Body of pancreas (tissue), 4 donors: ENCODE measurements around the gene STX2. TPM values are rescaled to one million over a fixed set of nuclear protein-coding genes. Genes with fewer than 3 reads are reported as not detected.

ENCODE experiments used
- ATAC-seq: fragments of 150-250 bp; one replicate; pipeline ENCODE4 v1.9.1; 2016
- DNase-seq, 4 donors: peaks; one replicate each; pipeline ENCODE4 v3.0.0-alpha.2; 2019
- H3K27ac ChIP-seq, 4 donors: fragments of 200-600 bp; sonication (generic); 1 replicate in 3 of 4; 2 replicates in 1 of 4; pipeline versions ENCODE4 v1.5.1 to v1.6.1; 2016 to 2019; ENCODE audit warnings: mild to moderate bottlenecking in 1 of 4, mixed read lengths in 1 of 4, moderate library complexity in 1 of 4
- H3K27me3 ChIP-seq, 2 donors: fragments of 200-600 bp; sonication (generic); one replicate each; pipeline ENCODE4 v1.6.0; 2016; ENCODE audit warnings: mild to moderate bottlenecking in 1 of 2
- H3K36me3 ChIP-seq, 2 donors: fragments of 200-600 bp; sonication (generic); replicated peaks in 1 of 2; 2 replicates each; pipeline ENCODE4 v1.5.1; 2016; ENCODE audit warnings: low read depth in 2 of 2; ENCODE audit not compliant: insufficient read depth in 1 of 2
- H3K4me1 ChIP-seq: fragments of 200-600 bp; sonication (generic); one replicate; pipeline ENCODE4 v1.6.0; 2016
- H3K4me3 ChIP-seq, 2 donors: fragments of 200-600 bp; sonication (generic); 1 replicate in 1 of 2; 2 replicates in 1 of 2; pipeline ENCODE4 v1.5.1; 2016 to 2019
- H3K9me3 ChIP-seq, 3 donors: fragments of 200-600 bp; sonication (generic); 1 replicate in 2 of 3; 2 replicates in 1 of 3; pipeline ENCODE4 v1.5.1; 2016
- CTCF ChIP-seq, 7 experiments: fragments of 450-650 bp in 4 of 7; fragments of 200-600 bp in 3 of 7; sonication (generic) in 3 of 7; IDR thresholded peaks; one replicate each; pipeline ENCODE4 v1.5.1; 2016 to 2019; ENCODE audit warnings: antibody characterized with exemption in 7 of 7
- POLR2A ChIP-seq, 3 donors: fragments of 450-650 bp; IDR thresholded peaks; one replicate each; pipeline ENCODE4 v1.6.1; 2016; ENCODE audit warnings: antibody characterized with exemption in 3 of 3, mild to moderate bottlenecking in 2 of 3
- WGBS, 2 donors: methylation state at CpG; one replicate each; pipeline ENCODE4 v1.1.5; 2017; 5-methylcytosine and 5-hydroxymethylcytosine counted together
- intact Hi-C: fragments of 100-400 bp; cut with DNase I; formaldehyde crosslinking; loops from one replicate; pipeline ENCODE4 v1.15.1; 2023
- total RNA-seq, 2 donors: library from RNA; depleted of rRNA; stranded (reverse); fragments of >200 nt; gene quantifications; one replicate each; pipeline ENCODE4 v1.1.0, GENCODE V29; 2016

STX2 gene
- total RNA-seq, 2 donors from 2014 or later = 17.1 to 18.8 TPM

GRCh38 chr12:130862161-130862560 lies 23.1 kb upstream of the STX2 start:
- intact Hi-C loops = no loop called here

GRCh38 chr12:130860311-130860710 lies 21.3 kb upstream of the STX2 start:
- WGBS, 2 donors = 83 to 87% methylated on average over 9 of the region's 9 CpGs
- Histone ChIP-seq H3K9me3 (no peaks in the 10 kb centered on the region), H3K4me3 (no peak overlapping the region), H3K27me3 (no peaks in the 10 kb centered on the region), H3K4me1 (no peaks in the 10 kb centered on the region), H3K36me3 (no peaks in the 10 kb centered on the region), H3K27ac (no peak overlapping the region)
- no peak for ATAC-seq
- DNase-seq = no peak
- intact Hi-C loops = no loop called here
- no peak for TF ChIP-seq POLR2A (IDR thresholded peaks at IDR 0.05)
- TF ChIP-seq CTCF (IDR thresholded peaks at IDR 0.05) = no peak

More at GRCh38 chr12:130862161-130862560, 23.1 kb upstream of the STX2 start:
- H3K4me1 ChIP-seq = no peaks in the 10 kb centered on the region
- H3K4me3 ChIP-seq = no peak overlapping the region
- no peaks in the 10 kb centered on the region for H3K9me3 ChIP-seq
- no peaks in the 10 kb centered on the region for H3K36me3 ChIP-seq
- H3K27me3 ChIP-seq = no peaks in the 10 kb centered on the region
- 81 to 94% methylated on average over 4 of the region's 4 CpGs for WGBS, 2 donors
- no peak overlapping the region for H3K27ac ChIP-seq
- TF ChIP-seq CTCF (IDR thresholded peaks at IDR 0.05) (no peak), POLR2A (IDR thresholded peaks at IDR 0.05) (no peak)
- ATAC-seq = no peak
- DNase-seq = no peak

- DNase-seq (no peak), ATAC-seq (no peak)
- H3K27ac ChIP-seq = no peak overlapping the region
- H3K36me3 ChIP-seq = no peaks in the 10 kb centered on the region
- TF ChIP-seq CTCF (IDR thresholded peaks at IDR 0.05) (no peak), POLR2A (IDR thresholded peaks at IDR 0.05) (no peak)
- no peak overlapping the region for H3K4me3 ChIP-seq
- intact Hi-C loops = no loop called here
- H3K4me1 ChIP-seq = no peaks in the 10 kb centered on the region
- 85 to 95% methylated on average over 6 of the region's 6 CpGs for WGBS, 2 donors
- no peaks in the 10 kb centered on the region for H3K9me3 ChIP-seq
- H3K27me3 ChIP-seq = no peaks in the 10 kb centered on the region
Observed at GRCh38 chr12:130859161-130859560, 20.1 kb upstream of the STX2 start.

DNA sequence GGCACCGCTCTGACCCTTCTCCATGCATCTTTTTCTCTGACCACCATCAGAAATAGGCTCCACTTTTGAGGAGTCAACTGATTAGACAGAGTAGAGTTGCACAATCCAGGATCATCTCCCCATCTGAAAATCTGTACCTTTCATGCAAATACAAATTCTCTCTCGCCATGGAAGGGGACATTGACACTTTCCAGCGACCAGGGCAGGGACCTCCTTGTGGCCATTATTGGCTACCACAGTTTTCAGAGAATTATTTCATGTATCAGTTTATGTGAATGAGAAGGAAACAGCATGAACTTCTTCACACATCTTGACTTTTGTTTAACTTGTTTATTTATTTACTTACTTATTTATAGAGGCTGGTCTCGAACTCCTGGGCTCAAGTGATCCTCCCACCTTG lies 19.0 kb upstream of the STX2 start:
- ATAC-seq (no peak), DNase-seq (no peak)
- no peak for TF ChIP-seq CTCF (IDR thresholded peaks at IDR 0.05)
- no peak for TF ChIP-seq POLR2A (IDR thresholded peaks at IDR 0.05)
- H3K4me1 ChIP-seq = no peaks in the 10 kb centered on the region
- 73 to 80% methylated on average over 4 of the region's 4 CpGs for WGBS, 2 donors
- H3K4me3 ChIP-seq = no peak overlapping the region
- H3K27ac ChIP-seq = no peak overlapping the region
- H3K36me3 ChIP-seq = no peaks in the 10 kb centered on the region
- no peaks in the 10 kb centered on the region for H3K27me3 ChIP-seq
- intact Hi-C loops = no loop called here
- no peaks in the 10 kb centered on the region for H3K9me3 ChIP-seq

DNA sequence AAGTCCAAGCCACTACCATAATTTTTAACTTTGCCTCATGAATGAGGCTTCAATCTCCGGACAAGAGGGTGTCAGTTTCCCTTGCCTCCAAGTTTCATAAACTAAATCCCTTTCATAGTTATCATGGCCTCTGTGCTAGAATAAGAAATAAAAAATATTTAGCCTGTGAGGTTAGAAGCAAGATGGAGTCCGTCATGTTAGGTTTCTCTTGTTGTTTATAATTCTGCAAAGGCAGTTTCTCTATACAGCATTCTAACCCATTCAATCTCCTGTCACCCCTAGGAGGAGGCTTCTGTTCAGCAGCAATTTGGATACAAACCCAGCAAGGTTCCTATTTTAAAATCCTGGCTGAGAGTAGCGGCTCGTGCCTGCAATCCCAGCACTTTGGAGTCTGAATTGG lies 17.0 kb upstream of the STX2 start:
- Histone ChIP-seq H3K4me3 (no peak overlapping the region), H3K27ac (no peak overlapping the region), H3K9me3 (no peaks in the 10 kb centered on the region), H3K36me3 (no peaks in the 10 kb centered on the region), H3K27me3 (no peaks in the 10 kb centered on the region), H3K4me1 (no peaks in the 10 kb centered on the region)
- DNase-seq (no peak), ATAC-seq (no peak)
- TF ChIP-seq CTCF (IDR thresholded peaks at IDR 0.05) (no peak), POLR2A (IDR thresholded peaks at IDR 0.05) (no peak)
- intact Hi-C loops = no loop called here
- 87 to 88% methylated on average over 4 of the region's 4 CpGs for WGBS, 2 donors
